C4-2B (cell line): ENCODE results near the gene SCNN1A.

Source experiments
- ZFX ChIP-seq: fragments of 450-650 bp; IDR thresholded peaks from 2 replicates; pipeline ENCODE4 v1.6.1; 2017
- TF ChIP-seq, protein P1 (sequence below): fragments of 450-650 bp; conservative IDR thresholded peaks from 2 replicates; pipeline ENCODE4 v1.5.1; 2017; ENCODE audit warnings: mild to moderate bottlenecking

DNA sequence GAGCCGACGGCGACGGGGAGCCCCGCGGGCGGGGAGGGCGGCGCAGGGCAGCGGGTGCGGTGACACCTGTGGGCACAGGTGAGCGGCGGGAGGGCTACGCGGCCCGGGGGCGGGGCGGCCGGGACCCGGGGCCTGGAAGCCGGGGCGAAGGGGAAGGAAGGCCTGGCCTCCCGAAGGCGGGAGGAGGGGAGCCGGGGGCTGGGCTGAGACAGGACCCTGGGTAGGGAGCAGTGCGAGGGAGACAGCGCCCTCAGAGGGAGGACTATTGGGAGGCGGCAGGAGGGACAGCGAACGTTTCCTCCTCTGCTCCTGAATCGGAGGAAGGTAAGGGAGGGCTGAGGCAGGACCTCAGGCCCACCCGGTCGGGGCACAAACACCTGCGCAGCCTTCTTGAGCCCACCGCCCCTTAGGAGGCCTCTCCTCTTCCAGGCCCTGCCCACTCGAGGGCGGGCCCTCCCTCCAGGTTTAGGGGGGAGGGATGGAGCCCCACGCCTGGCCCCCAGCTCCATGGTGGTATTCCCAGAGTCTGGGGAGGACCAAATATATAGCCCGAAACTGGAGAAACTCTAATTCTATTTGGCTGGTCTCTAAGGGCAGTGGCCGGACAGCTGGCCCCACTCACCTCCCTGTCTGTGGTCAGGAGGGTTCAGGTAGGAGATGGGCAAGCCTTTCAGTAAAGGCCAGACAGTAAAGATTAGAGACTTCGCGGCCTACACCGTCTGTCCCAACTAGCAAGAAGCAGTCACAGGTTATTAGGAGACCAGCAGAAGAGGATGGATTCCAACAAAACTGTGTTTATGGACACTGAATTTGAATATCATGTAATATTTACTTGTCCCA lies 64.4 kb downstream of the SCNN1A start:
- TF ChIP-seq, protein P1, sequence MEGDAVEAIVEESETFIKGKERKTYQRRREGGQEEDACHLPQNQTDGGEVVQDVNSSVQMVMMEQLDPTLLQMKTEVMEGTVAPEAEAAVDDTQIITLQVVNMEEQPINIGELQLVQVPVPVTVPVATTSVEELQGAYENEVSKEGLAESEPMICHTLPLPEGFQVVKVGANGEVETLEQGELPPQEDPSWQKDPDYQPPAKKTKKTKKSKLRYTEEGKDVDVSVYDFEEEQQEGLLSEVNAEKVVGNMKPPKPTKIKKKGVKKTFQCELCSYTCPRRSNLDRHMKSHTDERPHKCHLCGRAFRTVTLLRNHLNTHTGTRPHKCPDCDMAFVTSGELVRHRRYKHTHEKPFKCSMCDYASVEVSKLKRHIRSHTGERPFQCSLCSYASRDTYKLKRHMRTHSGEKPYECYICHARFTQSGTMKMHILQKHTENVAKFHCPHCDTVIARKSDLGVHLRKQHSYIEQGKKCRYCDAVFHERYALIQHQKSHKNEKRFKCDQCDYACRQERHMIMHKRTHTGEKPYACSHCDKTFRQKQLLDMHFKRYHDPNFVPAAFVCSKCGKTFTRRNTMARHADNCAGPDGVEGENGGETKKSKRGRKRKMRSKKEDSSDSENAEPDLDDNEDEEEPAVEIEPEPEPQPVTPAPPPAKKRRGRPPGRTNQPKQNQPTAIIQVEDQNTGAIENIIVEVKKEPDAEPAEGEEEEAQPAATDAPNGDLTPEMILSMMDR: no peak
- no peak for TF ChIP-seq ZFX
